Cardiac muscle cell (in vitro differentiated cells and primary cell): ENCODE measurements around the gene SNU13. TPM values are rescaled to one million over a fixed set of nuclear protein-coding genes. Genes with fewer than 3 reads are reported as not detected.
"Not testable (repeated sequence)": the region's sequence is repeated elsewhere in the genome, so short reads cannot be mapped to it uniquely, and the experiment has no call there.

Source experiments
- DNase-seq, 2 donors: peaks; one replicate each; pipeline versions ENCODE4 v3.0.0 to v3.0.0-alpha.2; 2010 to 2017; ENCODE audit warnings: low read depth in 1 of 2, low spot score in 1 of 2
- H3K27ac ChIP-seq: fragments of 200-600 bp; sonication (generic); 2 replicates; pipeline ENCODE4 v1.5.1; 2016
- H3K27me3 ChIP-seq: fragments of 200-600 bp; sonication (generic); 2 replicates; pipeline ENCODE4 v1.6.0; 2016; ENCODE audit warnings: control low read depth
- H3K36me3 ChIP-seq: fragments of 200-600 bp; sonication (generic); 2 replicates; pipeline ENCODE4 v1.5.1; 2016; ENCODE audit warnings: control low read depth
- H3K4me1 ChIP-seq: fragments of 200-600 bp; sonication (generic); 2 replicates; pipeline ENCODE4 v1.8.1; 2017; ENCODE audit warnings: low read depth, mild to moderate bottlenecking, mixed run types
- H3K4me3 ChIP-seq: fragments of 200-600 bp; sonication (generic); 2 replicates; pipeline ENCODE4 v1.5.1; 2016; ENCODE audit warnings: mild to moderate bottlenecking
- H3K9me3 ChIP-seq: fragments of 200-600 bp; sonication (generic); 2 replicates; pipeline ENCODE4 v1.5.1; 2017; ENCODE audit warnings: low read depth, mild to moderate bottlenecking, control low read depth
- CTCF ChIP-seq: IDR thresholded peaks from 2 replicates; pipeline ENCODE4 v1.5.1; 2012; ENCODE audit warnings: low read depth, mild to moderate bottlenecking, low read length
- polyA plus RNA-seq: library from polyadenylated mRNA; unstranded; fragments of >200 nt; fragmentation: Nextera tagmentation; extraction: Ambion mirVana; gene quantifications from 2 replicates; pipeline ENCODE4 v1.2.1, GENCODE V29; 2016
- total RNA-seq: library from RNA; depleted of rRNA; stranded (reverse); fragments of >200 nt; gene quantifications from 2 replicates; pipeline ENCODE4 v1.2.3, GENCODE V29; 2016

The SNU13 gene
- total RNA-seq, result 112 and 149 TPM in 2 replicates
- 246 and 273 TPM in 2 replicates for polyA plus RNA-seq

DNA sequence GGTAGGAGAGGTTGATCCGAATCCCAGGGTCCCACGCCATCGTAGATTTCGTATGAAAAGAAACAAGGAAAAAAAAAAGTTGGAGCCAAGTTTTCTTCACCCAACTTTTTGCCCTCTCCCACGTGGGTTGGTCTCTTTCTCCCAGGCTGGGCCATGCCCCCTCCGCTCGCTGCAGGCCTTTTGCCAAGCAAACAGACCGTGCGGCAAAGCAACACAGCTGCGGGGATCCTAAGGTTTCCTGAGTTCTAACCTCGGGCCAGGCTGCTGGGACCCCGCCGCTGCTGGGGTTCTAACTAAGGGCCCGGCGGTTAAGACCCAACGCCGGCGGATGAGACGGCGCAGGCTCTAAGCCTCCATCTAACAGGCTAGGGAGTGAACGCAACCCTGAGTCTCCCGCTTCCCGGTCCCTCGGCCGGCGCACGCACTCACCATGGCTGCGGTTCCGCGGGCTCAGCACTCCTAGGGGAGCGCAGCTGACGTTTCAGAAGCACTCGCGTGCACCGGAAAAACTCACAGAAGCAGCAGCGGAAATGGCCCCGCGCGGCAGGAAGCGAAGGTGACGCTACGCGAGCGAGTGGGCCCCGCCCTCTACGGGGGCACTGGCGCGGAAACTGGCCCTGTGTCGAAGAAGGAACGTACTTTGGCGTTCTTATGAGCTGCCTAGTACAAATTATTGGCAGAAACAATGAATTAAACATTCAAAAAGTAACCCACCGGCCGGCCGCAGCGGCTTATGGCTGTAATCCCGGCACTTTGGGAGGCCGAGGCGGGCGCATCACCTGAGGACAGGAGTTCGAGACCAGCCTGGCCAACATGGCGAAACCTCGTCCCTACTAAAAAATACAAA is at the start of gene SNU13:
SNU13 (minus strand) TSS at position 503 of the 847 bp plus-strand sequence; CDS start at position 432, 71 bp downstream.
- H3K4me1 ChIP-seq, result no peaks in the 10 kb centered on the region
- DNase-seq, result peak; percentile 94 to 95
- H3K27me3 ChIP-seq, result no peaks in the 10 kb centered on the region
- H3K9me3 ChIP-seq, result no peaks in the 10 kb centered on the region
- no peaks in the 10 kb centered on the region for H3K36me3 ChIP-seq
- H3K27ac ChIP-seq, result peak within 1 kb of the TSS; percentile 86
- peak within 1 kb of the TSS; percentile 83 for H3K4me3 ChIP-seq
- TF ChIP-seq CTCF, result no peak

DNA sequence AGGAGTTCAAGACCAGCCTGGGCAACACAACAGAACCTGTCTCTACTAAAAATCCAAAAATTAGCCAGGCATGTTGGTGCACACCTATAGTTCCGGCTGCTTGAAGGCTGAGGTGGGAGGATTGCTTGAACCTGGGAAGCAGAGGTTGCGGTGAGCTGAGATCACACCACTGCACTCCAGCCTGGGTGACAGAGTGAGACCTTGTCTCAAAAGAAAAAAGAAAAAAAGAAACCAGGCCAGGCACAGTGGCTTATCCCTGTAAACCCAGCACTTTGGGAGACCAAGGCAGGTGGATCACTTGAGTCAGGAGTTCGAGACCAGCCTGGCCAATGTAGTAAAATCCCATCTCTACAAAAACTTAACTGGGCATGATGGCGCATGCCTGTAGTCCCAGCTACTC is 44.6 kb upstream of the SNU13 start:
- H3K4me3 ChIP-seq, H3K27ac ChIP-seq, H3K9me3 ChIP-seq, H3K27me3 ChIP-seq, DNase-seq, H3K36me3 ChIP-seq, H3K4me1 ChIP-seq: not testable (repeated sequence)

DNA sequence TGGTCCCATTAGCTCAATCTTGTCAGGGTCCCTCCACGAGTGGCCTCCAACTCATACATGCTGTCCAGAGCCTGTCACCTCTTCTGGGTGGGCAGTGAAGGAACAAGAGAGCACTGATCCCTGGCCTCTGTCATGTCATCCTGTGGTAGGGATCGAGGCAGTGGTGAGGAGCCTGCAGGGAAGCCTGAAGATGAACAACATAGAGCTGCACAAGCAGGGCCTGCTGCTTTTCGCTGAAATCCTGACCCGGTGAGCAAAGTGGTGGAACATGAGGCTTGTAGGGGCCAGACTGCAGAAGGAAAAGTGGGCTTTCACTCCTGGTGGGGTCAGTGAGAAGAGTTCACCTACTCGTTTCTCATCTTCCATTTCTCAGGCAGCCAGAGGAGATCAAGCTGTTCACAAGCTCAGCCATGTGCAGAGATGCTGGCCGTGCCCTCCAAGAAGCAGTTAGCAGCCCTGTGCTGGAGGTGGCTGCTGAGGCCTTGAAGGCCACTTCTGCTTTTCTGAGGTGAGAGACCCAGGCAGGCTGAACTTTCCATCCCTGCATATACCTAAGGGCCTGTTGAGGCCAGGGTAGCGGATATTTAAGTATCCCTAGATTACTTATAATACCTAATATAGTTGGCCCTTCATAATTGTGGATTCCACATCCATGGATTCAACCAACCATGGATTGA is 43.6 kb upstream of the SNU13 start:
- H3K27me3 ChIP-seq, result no peaks in the 10 kb centered on the region
- H3K4me1 ChIP-seq, result no peaks in the 10 kb centered on the region
- TF ChIP-seq CTCF, result no peak
- no peak overlapping the region for H3K27ac ChIP-seq
- no peak overlapping the region for H3K4me3 ChIP-seq
- no peaks in the 10 kb centered on the region for H3K9me3 ChIP-seq
- H3K36me3 ChIP-seq, result no peaks in the 10 kb centered on the region
- no peak for DNase-seq

- Histone ChIP-seq H3K27ac (no peak overlapping the region), H3K36me3 (no peaks in the 10 kb centered on the region), H3K27me3 (no peaks in the 10 kb centered on the region), H3K4me3 (no peak overlapping the region), H3K4me1 (no peaks in the 10 kb centered on the region), H3K9me3 (no peaks in the 10 kb centered on the region)
- no peak for DNase-seq
- no peak for TF ChIP-seq CTCF
These were observed 42.9 kb upstream of the SNU13 start for GRCh38 chr22:41731609-41732008.

DNA sequence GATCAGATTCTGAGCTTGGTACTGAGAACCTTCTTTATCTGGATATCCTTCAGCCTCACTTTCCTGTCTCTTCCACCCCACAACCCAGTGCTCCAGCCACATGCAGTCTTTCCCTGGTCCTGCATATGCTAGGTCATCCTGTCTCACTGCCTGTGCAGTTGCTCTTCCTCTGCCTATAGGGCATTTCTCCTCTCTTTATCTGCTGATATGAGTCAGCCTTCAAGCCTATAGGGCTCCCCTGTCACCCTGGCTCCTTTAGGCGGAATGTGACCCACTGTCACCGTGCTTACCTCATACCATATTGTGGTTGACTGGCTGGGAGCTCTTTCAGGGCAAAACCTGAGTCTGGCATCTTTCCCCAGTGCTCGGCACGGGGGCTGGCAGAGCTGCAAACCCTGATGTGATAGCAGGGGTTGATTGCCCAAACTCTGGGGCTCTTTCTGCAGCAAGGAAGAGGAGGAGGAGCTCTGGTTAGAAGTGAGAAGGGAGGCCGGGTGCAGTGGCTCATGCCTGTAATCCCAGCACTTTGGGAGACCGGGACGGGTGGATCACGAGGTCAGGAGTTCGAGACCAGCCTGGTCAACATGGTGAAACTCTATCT is 36.9 kb upstream of the SNU13 start:
- no peaks in the 10 kb centered on the region for H3K27me3 ChIP-seq
- no peak overlapping the region for H3K27ac ChIP-seq
- no peak for TF ChIP-seq CTCF
- H3K4me1 ChIP-seq, result no peaks in the 10 kb centered on the region
- no peak overlapping the region for H3K4me3 ChIP-seq
- no peaks in the 10 kb centered on the region for H3K9me3 ChIP-seq
- no peaks in the 10 kb centered on the region for H3K36me3 ChIP-seq
- peak in 1 of 2 donors; percentile 44 for DNase-seq

- H3K4me3 ChIP-seq, result no peak overlapping the region
- no peaks in the 10 kb centered on the region for H3K9me3 ChIP-seq
- no peaks in the 10 kb centered on the region for H3K4me1 ChIP-seq
- H3K36me3 ChIP-seq, result no peaks in the 10 kb centered on the region
- no peak for DNase-seq
- no peak for TF ChIP-seq CTCF
- H3K27me3 ChIP-seq, result no peaks in the 10 kb centered on the region
- no peak overlapping the region for H3K27ac ChIP-seq
These were observed 33.8 kb upstream of the SNU13 start for GRCh38 chr22:41722496-41722895.
